Measurements from ENCODE around the gene ZFP36.
"Not testable (repeated sequence)": the region's sequence is repeated elsewhere in the genome, so short reads cannot be mapped to it uniquely, and the experiment has no call there.

ZFP36 gene

GRCh38 chr19:39449116-39449797 is 42.6 kb downstream of the ZFP36 start:
- no peak for DNase-seq

GRCh38 chr19:39451257-39451656 is 44.6 kb downstream of the ZFP36 start:
- not testable (repeated sequence) for DNase-seq
